Hepatocyte (in vitro differentiated cells): ENCODE measurements around the gene AKR1B1. TPM values are rescaled to one million over a fixed set of nuclear protein-coding genes. Genes with fewer than 3 reads are reported as not detected.

Experiments used
- DNase-seq: peaks from one replicate; pipeline ENCODE4 v3.0.0-alpha.2; 2016; ENCODE audit warnings: low spot score
- H2AFZ ChIP-seq: fragments of 200-600 bp; sonication (generic); 2 replicates; pipeline ENCODE4 v1.6.0; 2016; ENCODE audit warnings: antibody characterized with exemption, mild to moderate bottlenecking
- H3K27ac ChIP-seq: fragments of 200-600 bp; sonication (generic); 2 replicates; pipeline ENCODE4 v1.5.1; 2016; ENCODE audit warnings: mild to moderate bottlenecking
- H3K27me3 ChIP-seq: fragments of 200-600 bp; sonication (generic); 2 replicates; pipeline ENCODE4 v1.6.1; 2016
- H3K36me3 ChIP-seq: fragments of 200-600 bp; sonication (generic); replicated peaks from 2 replicates; pipeline ENCODE4 v1.5.1; 2016; ENCODE audit warnings: low read depth; ENCODE audit not compliant: insufficient read depth
- H3K4me1 ChIP-seq: fragments of 200-600 bp; sonication (generic); 2 replicates; pipeline ENCODE4 v1.5.1; 2016; ENCODE audit warnings: mild to moderate bottlenecking, moderate library complexity; ENCODE audit not compliant: insufficient read depth
- H3K4me2 ChIP-seq: fragments of 200-600 bp; sonication (generic); 2 replicates; pipeline ENCODE4 v1.6.0; 2016
- H3K4me3 ChIP-seq: fragments of 200-600 bp; sonication (generic); 2 replicates; pipeline ENCODE4 v1.5.1; 2016; ENCODE audit warnings: mild to moderate bottlenecking
- H3K79me2 ChIP-seq: fragments of 200-600 bp; sonication (generic); 2 replicates; pipeline ENCODE4 v1.6.0; 2017; ENCODE audit warnings: mild to moderate bottlenecking
- H3K9me2 ChIP-seq: fragments of 200-600 bp; sonication (generic); replicated peaks from 2 replicates; pipeline ENCODE4 v1.6.0; 2017; ENCODE audit warnings: mild to moderate bottlenecking; ENCODE audit not compliant: insufficient read depth
- H3K9me3 ChIP-seq: fragments of 200-600 bp; sonication (generic); 2 replicates; pipeline ENCODE4 v1.5.1; 2016; ENCODE audit warnings: low read depth, mild to moderate bottlenecking
- H4K20me1 ChIP-seq: fragments of 200-600 bp; sonication (generic); 2 replicates; pipeline ENCODE4 v1.6.0; 2016; ENCODE audit warnings: mild to moderate bottlenecking; ENCODE audit not compliant: insufficient read depth, poor library complexity, severe bottlenecking
- EZH2 ChIP-seq: fragments of 200-600 bp; sonication (generic); IDR thresholded peaks from 2 replicates; pipeline ENCODE4 v1.6.1; 2016; ENCODE audit warnings: antibody characterized with exemption, mild to moderate bottlenecking, borderline replicate concordance
- EZH2phosphoT487 ChIP-seq: fragments of 200-600 bp; sonication (generic); IDR thresholded peaks from one replicate; pipeline ENCODE4 v1.6.1; 2018; ENCODE audit warnings: antibody characterized with exemption, mild to moderate bottlenecking, low read depth, moderate library complexity; ENCODE audit not compliant: unreplicated experiment, severe bottlenecking
- WGBS: methylation state at CpG from one replicate; pipeline ENCODE4 v1.1.6; 2016; ENCODE audit warnings: low lambda C conversion rate; ENCODE audit errors: missing lambda C conversion rate; 5-methylcytosine and 5-hydroxymethylcytosine counted together
- polyA plus RNA-seq: library from polyadenylated mRNA; unstranded; fragments of >200 nt; fragmentation: Nextera tagmentation; extraction: Ambion mirVana; gene quantifications from 2 replicates; pipeline ENCODE4 v1.2.1, GENCODE V29; 2016
- total RNA-seq: library from RNA; depleted of rRNA; stranded (reverse); fragments of >200 nt; gene quantifications from 2 replicates; pipeline ENCODE4 v1.2.3, GENCODE V29; 2014
- TF ChIP-seq, protein P1 (sequence below): fragments of 200-600 bp; sonication (generic); IDR thresholded peaks from 2 replicates; pipeline ENCODE4 v1.5.1; 2016; ENCODE audit warnings: antibody characterized with exemption, mild to moderate bottlenecking; ENCODE audit not compliant: poor library complexity

Gene AKR1B1
- total and polyA plus RNA-seq, 2 experiments from 2014 or later = 129 to 342 TPM

DNA sequence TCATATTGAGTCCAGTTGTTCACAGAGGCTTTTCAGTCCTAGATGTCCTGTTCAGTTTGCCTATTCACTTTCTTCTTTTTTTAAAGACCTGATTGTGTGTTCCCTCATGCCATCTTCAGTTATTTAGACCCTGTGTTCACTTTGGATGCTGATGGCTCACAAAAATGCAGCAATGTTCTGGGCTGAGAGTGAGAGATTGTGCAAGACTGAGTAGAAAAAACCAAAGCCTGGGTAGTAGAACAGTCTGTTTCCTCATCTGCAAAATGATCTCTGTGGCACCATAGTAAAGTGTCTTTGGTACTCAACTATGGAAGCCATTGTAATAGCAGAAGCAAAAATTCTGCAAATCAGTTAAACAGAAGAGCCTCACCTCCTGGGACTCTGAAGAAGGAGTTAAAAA, 43.2 kb downstream of the AKR1B1 start:
- Histone ChIP-seq H3K4me3 (no peak overlapping the region), H4K20me1 (no peaks in the 10 kb centered on the region), H3K4me1 (no peaks in the 10 kb centered on the region), H3K9me3 (no peaks in the 10 kb centered on the region), H3K4me2 (no peak overlapping the region), H2AFZ (no peak overlapping the region), H3K9me2 (no peaks in the 10 kb centered on the region), H3K36me3 (no peaks in the 10 kb centered on the region), H3K27me3 (no peaks in the 10 kb centered on the region), H3K27ac (no peak overlapping the region), H3K79me2 (no peaks in the 10 kb centered on the region)
- no peak for DNase-seq
- TF ChIP-seq EZH2 (no peak), EZH2phosphoT487 (no peak)
- TF ChIP-seq, protein P1, sequence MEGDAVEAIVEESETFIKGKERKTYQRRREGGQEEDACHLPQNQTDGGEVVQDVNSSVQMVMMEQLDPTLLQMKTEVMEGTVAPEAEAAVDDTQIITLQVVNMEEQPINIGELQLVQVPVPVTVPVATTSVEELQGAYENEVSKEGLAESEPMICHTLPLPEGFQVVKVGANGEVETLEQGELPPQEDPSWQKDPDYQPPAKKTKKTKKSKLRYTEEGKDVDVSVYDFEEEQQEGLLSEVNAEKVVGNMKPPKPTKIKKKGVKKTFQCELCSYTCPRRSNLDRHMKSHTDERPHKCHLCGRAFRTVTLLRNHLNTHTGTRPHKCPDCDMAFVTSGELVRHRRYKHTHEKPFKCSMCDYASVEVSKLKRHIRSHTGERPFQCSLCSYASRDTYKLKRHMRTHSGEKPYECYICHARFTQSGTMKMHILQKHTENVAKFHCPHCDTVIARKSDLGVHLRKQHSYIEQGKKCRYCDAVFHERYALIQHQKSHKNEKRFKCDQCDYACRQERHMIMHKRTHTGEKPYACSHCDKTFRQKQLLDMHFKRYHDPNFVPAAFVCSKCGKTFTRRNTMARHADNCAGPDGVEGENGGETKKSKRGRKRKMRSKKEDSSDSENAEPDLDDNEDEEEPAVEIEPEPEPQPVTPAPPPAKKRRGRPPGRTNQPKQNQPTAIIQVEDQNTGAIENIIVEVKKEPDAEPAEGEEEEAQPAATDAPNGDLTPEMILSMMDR = no peak

DNA sequence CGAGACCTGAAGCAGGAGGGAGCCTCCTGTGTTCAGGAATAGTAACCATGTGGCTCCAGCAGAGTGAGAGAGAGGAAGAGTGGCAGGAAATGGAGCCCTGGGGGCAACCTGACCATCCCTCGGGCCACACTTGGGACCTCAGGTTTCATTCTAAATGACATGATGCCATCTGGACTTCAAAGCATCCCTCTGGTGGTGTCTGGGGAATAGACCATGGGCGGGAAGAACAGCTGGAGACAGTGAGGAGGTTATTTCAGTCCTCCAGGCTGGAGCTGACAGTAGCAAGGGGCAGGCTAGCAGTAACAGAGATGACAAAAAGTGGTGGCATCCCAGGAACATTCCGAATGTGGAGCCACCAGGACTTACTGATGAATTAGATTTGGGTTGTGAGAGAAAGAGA, 44.8 kb downstream of the AKR1B1 start:
- Histone ChIP-seq H4K20me1 (no peaks in the 10 kb centered on the region), H3K4me2 (no peak overlapping the region), H3K27ac (no peak overlapping the region), H3K4me1 (no peaks in the 10 kb centered on the region), H3K9me3 (no peaks in the 10 kb centered on the region), H3K4me3 (no peak overlapping the region), H3K9me2 (no peaks in the 10 kb centered on the region), H3K36me3 (no peaks in the 10 kb centered on the region), H2AFZ (no peak overlapping the region), H3K27me3 (no peaks in the 10 kb centered on the region), H3K79me2 (no peaks in the 10 kb centered on the region)
- DNase-seq = no peak
- 73% methylated on average over 4 of the region's 4 CpGs for WGBS
- no peak for TF ChIP-seq EZH2

GRCh38 chr7:134407311-134407710, 51.6 kb downstream of the AKR1B1 start:
- Histone ChIP-seq H2AFZ (no peak overlapping the region), H3K4me1 (no peaks in the 10 kb centered on the region), H3K36me3 (no peaks in the 10 kb centered on the region), H3K27ac (no peak overlapping the region), H3K4me2 (no peak overlapping the region), H3K9me2 (no peaks in the 10 kb centered on the region), H3K9me3 (no peaks in the 10 kb centered on the region), H3K27me3 (no peaks in the 10 kb centered on the region), H3K79me2 (no peaks in the 10 kb centered on the region), H4K20me1 (no peaks in the 10 kb centered on the region), H3K4me3 (no peak overlapping the region)
- DNase-seq = no peak
- 76% methylated on average over 3 of the region's 3 CpGs for WGBS
- no peak for TF ChIP-seq EZH2
- TF ChIP-seq EZH2phosphoT487 = no peak
- TF ChIP-seq, protein P1 = no peak

DNA sequence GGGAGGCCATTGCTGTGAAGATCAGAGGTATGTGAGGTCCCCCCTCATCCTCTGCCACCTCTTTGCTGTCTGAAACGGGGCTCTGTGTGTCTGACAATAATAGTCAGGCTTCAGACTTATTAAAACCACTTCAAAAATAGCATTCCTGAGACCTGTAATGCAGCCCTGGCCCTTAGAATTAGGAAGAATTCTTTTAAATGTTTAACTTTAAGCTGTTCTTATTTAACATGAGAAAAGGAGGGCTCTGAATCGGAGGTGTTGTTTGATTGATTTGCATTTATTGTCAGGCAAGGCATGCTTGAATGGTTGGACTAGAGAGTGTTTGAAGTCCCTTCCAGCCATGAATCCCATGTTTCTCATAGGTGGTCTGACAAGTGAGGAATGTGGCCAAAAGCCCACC, 52.5 kb downstream of the AKR1B1 start:
- no peaks in the 10 kb centered on the region for H3K27me3 ChIP-seq
- H4K20me1 ChIP-seq = no peaks in the 10 kb centered on the region
- no peak overlapping the region for H3K4me3 ChIP-seq
- H2AFZ ChIP-seq = no peak overlapping the region
- TF ChIP-seq, protein P1 = no peak
- no peaks in the 10 kb centered on the region for H3K4me1 ChIP-seq
- no peaks in the 10 kb centered on the region for H3K79me2 ChIP-seq
- WGBS = 40% methylated on average over 2 of the region's 2 CpGs
- H3K4me2 ChIP-seq = no peak overlapping the region
- H3K36me3 ChIP-seq = no peaks in the 10 kb centered on the region
- no peak for DNase-seq
- no peaks in the 10 kb centered on the region for H3K9me3 ChIP-seq
- no peaks in the 10 kb centered on the region for H3K9me2 ChIP-seq
- no peak overlapping the region for H3K27ac ChIP-seq
